GM12878 (cell line): Measurements from ENCODE around the gene SIK3. TPM values are rescaled to one million over a fixed set of nuclear protein-coding genes. Genes with fewer than 3 reads are reported as not detected.

Experiments used
- E2F8 ChIP-seq: fragments of 450-650 bp; IDR thresholded peaks from 2 replicates; pipeline ENCODE4 v1.6.1; 2018; ENCODE audit warnings: mild to moderate bottlenecking, low read depth, moderate library complexity; ENCODE audit not compliant: partially characterized antibody
- E4F1 ChIP-seq: fragments of 450-650 bp; IDR thresholded peaks from 2 replicates; pipeline ENCODE4 v1.6.1; 2018; ENCODE audit warnings: borderline replicate concordance, mild to moderate bottlenecking; ENCODE audit not compliant: partially characterized antibody
- FOXM1 ChIP-seq: IDR thresholded peaks from 2 replicates; pipeline ENCODE4 v1.6.1; 2012; ENCODE audit warnings: low read depth, mild to moderate bottlenecking, inconsistent platforms, low read length, moderate library complexity
- HCFC1 ChIP-seq: fragments of 150-350 bp; IDR thresholded peaks from 2 replicates; pipeline ENCODE4 v1.6.1; 2014; ENCODE audit warnings: low read length
- HDAC6 ChIP-seq: fragments of 200-600 bp; sonication (generic); IDR thresholded peaks from one replicate; pipeline ENCODE4 v1.8.0; 2017; ENCODE audit warnings: antibody characterized with exemption; ENCODE audit not compliant: unreplicated experiment
- KDM1A ChIP-seq: fragments of 200-600 bp; sonication (generic); IDR thresholded peaks from 2 replicates; pipeline ENCODE4 v1.6.1; 2016; ENCODE audit warnings: borderline replicate concordance
- MAX ChIP-seq: IDR thresholded peaks from 2 replicates; pipeline ENCODE4 v1.6.1; 2012; ENCODE audit warnings: low read depth, low read length, improper control_type of control experiment
- RBBP5 ChIP-seq: fragments of 200-600 bp; sonication (generic); conservative IDR thresholded peaks from 2 replicates; pipeline ENCODE4 v1.6.1; 2016
- SMAD1 ChIP-seq: fragments of 450-650 bp; IDR thresholded peaks from 2 replicates; pipeline ENCODE4 v1.6.1; 2018; ENCODE audit warnings: mild to moderate bottlenecking, low read depth; ENCODE audit not compliant: partially characterized antibody
- SUZ12 ChIP-seq: fragments of 200-600 bp; sonication (generic); IDR thresholded peaks from one replicate; pipeline ENCODE4 v1.6.1; 2018; ENCODE audit warnings: antibody characterized with exemption, mild to moderate bottlenecking; ENCODE audit not compliant: unreplicated experiment
- polyA plus RNA-seq, 11 experiments: library from polyadenylated mRNA; depleted of rRNA in 4 of 11; unstranded in 6 of 11; stranded (reverse) in 5 of 11; fragments of >200 nt; fragmentation: Nextera tagmentation in 4 of 11; fragmentation: Illumina TruSeq in 1 of 11; extraction: Ambion mirVana in 4 of 11; extraction: Trizol in 1 of 11; gene quantifications; 1 replicate in 1 of 11; 2 replicates in 10 of 11; pipeline versions ENCODE4 v1.2.1 to v1.2.3, GENCODE V29; 2011 to 2016; ENCODE audit warnings: inconsistent platforms in 2 of 11, missing spikeins in 2 of 11, low read depth in 1 of 11
- total RNA-seq, 4 experiments: library from RNA; depleted of rRNA in 3 of 4; stranded (reverse); fragments of >200 nt in 3 of 4; fragmentation: Illumina TruSeq in 1 of 4; extraction: Trizol in 1 of 4; gene quantifications; 2 replicates each; pipeline versions ENCODE4 v1.2.1 to v1.2.3, GENCODE V29; 2013 to 2021

The SIK3 gene
- total and polyA plus RNA-seq, 10 of the 15 experiments (the other 5 are each of a cell fraction or from before 2014, with no cell fraction given), result 2.5 to 31.9 (median 11.1) TPM

- no peak for TF ChIP-seq E4F1
- no peak for TF ChIP-seq SUZ12
- TF ChIP-seq FOXM1, result no peak
- TF ChIP-seq KDM1A, result no peak
- no peak for TF ChIP-seq SMAD1
- TF ChIP-seq HDAC6, result no peak
- no peak for TF ChIP-seq MAX
- TF ChIP-seq HCFC1, result no peak
- no peak for TF ChIP-seq RBBP5
- TF ChIP-seq E2F8, result no peak
- TF ChIP-seq, all 136 proteins: peak for 6
Measured at GRCh38 chr11:116948391-116948790, 149.8 kb downstream of the SIK3 start (continued).
